ENCODE results near the gene IFI27.
"Not testable (repeated sequence)": the region's sequence is repeated elsewhere in the genome, so short reads cannot be mapped to it uniquely, and the experiment has no call there.

IFI27 gene

GRCh38 chr14:94156143-94156542 is 45.6 kb downstream of the IFI27 start:
- DNase-seq (ENCODE audit: low read depth in 2 of 2) = not testable (repeated sequence)

DNA sequence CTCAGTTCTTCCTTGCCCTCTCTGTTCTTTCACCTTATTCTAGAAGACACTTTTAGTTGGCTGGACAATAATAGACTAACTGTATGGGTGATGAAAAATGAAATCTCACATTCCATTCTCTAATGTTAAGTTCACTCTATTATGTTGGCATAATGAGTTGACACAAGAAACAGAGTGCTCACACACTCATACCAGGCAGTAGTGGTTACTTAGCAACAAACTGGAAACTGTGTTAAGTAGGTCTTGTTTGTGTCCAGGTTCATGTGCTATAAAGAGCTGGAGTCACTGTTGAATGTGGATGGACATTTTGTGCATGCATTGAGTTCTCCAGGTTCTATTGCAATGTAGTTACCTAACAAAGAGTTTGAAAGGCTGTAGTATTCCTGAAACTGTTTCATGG is 46.7 kb downstream of the IFI27 start:
- no peak for DNase-seq (ENCODE audit: low read depth in 2 of 2)

DNA sequence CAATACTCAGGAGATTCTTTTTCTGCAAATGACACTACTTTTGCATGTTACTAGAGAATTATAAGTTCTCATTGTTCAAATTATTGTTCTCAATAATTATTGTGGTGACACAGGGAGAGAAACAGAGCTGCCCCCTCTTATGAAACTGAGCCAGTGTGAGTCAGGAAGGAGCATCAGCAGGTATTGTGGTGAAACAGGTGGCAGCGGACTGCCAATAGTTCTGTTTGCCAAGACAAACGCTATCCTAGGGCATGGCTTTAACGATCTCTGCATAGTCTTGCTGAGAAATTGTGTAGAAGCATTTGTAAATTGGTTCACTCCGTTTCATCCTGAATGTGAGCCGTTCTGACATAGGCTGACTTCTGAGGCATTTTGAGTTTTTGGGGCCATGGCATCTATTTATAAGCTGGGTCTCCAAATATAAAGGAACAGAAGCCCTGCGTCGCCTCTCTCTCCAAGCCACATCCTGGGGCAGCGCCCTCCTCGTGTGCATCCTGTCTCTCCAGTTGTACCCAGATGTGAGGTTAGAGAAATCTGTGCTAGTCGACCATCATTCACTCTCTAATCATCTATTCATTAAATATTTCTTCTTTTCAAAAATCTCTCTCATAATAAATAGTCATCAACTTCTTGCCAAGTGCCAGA is 47.8 kb downstream of the IFI27 start:
- no peak for DNase-seq (ENCODE audit: low read depth in 2 of 2)

DNA sequence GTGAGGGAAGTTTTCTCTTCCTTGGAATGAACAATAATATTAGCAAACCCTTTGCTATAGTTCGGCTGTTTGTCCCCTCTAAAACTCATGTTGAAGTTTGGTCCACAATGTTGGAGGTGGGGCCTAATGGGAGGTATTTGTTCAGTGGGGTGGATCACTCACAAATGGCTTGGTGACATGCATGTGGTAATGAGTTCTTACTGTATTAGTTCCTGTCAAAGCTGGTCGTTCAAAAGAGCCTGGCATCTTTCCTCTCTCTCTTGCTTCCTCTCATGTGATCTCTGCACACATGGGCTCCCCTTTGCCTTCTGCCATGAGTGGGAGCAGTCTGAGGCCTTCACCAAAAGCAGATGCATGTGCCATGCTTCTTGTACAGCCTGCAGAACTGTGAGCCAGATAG is 50.5 kb downstream of the IFI27 start:
- no peak for DNase-seq (ENCODE audit: low read depth in 2 of 2)

- no peak for DNase-seq (ENCODE audit: low read depth in 2 of 2)
These were observed 51.4 kb downstream of the IFI27 start for GRCh38 chr14:94161981-94162380.

DNA sequence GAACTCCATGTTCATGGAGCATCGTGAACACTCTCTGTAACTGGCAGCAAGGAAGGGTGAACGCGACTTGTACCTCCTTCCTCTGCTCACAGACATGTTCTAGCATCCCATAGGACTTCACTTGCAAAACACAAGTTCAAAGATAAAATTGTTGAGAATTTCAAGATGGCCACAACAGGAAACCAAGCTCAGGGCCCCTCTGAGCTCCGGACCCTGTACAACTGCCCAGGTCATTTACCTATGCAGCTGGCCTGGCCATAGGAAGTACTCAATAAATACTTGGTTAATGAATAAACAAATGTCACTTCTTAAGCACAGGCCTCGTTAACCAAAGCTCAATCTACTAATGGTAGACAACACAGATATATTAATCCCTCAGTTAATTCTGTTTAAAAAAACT is 51.9 kb downstream of the IFI27 start:
- no peak for DNase-seq (ENCODE audit: low read depth in 2 of 2)

DNA sequence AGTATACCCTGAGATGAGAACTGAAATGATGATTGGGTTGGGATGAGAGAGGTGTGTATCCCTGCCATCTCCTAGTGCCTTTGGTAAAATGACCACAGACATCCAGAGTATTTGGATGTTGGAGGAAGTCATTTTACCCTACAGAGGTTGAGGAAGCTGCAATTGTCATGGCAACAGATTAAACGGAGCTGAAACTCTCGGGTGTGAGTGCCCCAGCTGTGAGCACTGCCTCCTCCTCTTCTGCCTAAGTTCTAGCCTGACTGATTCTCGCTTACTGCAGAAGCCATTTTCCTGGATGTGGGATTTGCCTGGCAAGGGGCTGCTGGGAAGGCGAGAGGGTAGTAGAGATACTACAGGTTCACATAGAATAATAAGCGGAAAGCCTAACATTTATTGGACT is 53.3 kb downstream of the IFI27 start:
- no peak for DNase-seq (ENCODE audit: low read depth in 2 of 2)

DNA sequence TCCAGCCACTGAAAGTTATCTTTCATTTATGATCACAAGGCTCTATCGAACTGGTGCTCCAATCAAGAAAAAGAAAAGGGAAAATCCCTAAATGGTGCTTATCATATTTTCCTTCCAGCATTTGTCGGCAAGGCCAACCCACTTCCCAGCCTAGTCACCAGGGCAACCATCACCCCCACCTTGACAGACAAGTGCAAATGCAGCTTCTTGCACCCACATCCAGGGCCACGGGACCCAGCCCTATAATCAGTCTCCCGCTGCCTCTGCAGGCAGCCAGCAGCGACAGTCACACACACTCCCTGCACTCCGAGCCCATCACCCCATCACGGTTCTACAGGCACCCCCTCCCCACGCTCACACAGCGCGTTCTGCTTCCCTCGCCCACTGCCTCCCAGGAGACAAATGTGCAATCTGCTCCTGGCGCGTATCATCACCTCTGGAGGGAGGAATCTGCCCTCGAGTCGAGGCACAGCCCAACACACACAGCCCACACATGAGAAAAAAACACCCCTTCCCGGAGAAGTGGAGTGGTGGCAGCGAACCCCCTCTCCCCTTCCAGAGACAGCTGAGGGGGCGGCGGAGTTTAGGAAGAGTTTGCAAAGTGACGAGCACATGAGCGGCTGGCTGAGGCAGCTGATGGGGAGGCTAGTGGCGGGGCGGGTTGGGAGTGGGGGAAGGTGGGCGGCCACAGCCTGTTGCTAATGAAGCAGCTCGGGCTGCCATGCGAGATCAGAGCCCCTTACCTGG is 54.3 kb downstream of the IFI27 start:
- DNase-seq (ENCODE audit: low read depth in 2 of 2) = no peak

DNA sequence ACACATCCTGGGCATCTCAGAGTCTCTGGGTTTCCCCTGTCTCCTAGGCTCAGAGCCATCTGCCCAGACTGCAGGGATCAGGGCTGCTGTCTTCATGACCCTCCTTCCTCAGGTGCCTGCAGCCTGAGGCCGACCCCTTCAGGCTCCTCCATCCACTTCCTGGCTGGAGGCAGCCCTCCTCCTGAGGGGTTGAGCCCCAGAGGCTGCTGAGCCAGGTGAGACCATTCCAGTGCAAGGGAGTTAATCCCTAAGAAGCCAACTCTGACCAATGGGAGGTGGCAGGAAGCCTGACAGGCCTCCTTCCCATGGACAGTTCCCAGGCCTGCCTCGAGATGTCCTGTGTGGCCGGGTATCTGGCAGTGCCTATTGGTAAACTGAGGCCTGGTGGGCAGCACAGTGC is 55.2 kb downstream of the IFI27 start:
- no peak for DNase-seq (ENCODE audit: low read depth in 2 of 2)

All from stimulated activated CD4-positive, alpha-beta T cell treated with anti-CD3 and anti-CD28 coated beads, Interleukin-1b, Interleukin-23, amount 100 ng/mL, for 4 hours (primary cell).